GM21786 (cell line): ENCODE results near the gene RORC.
A peak's percentile ranks its signal among the peaks of the same experiment; 100 is the strongest.
"Not testable (repeated sequence)": the region's sequence is repeated elsewhere in the genome, so short reads cannot be mapped to it uniquely, and the experiment has no call there.

Source experiments
- ATAC-seq: cut with Tn5 transposase; IDR thresholded peaks from one replicate; pipeline ENCODE4 v1.9.1; 2021; ENCODE audit not compliant: unreplicated experiment

The RORC gene

GRCh38 chr1:151776665-151777062 is 54.9 kb downstream of the RORC start:
- no peak for ATAC-seq

GRCh38 chr1:151775894-151776664 is 55.5 kb downstream of the RORC start:
- ATAC-seq = no peak

- ATAC-seq = no peak
Measured at GRCh38 chr1:151774256-151774922, 57.2 kb downstream of the RORC start.

- no peak for ATAC-seq
Measured at GRCh38 chr1:151773702-151774101, 57.9 kb downstream of the RORC start.

GRCh38 chr1:151769270-151769669 is 62.3 kb downstream of the RORC start:
- ATAC-seq = not testable (repeated sequence)

- not testable (repeated sequence) for ATAC-seq
Measured at GRCh38 chr1:151768351-151769066, 63.1 kb downstream of the RORC start.

GRCh38 chr1:151763990-151764389 is 67.6 kb downstream of the RORC start:
- no peak for ATAC-seq

GRCh38 chr1:151762941-151763921 is 68.4 kb downstream of the RORC start, which contains the start of gene MRPL9:
Gene MRPL9, minus strand, starts transcription at chr1:151763496. Its CDS starts 17 bp downstream, at chr1:151763479.
- ATAC-seq = peak; percentile 89

- no peak for ATAC-seq
Measured at GRCh38 chr1:151760597-151761385, 70.8 kb downstream of the RORC start.

- ATAC-seq = no peak
Measured at GRCh38 chr1:151759241-151759640, 72.4 kb downstream of the RORC start.

GRCh38 chr1:151756291-151756690 is 75.3 kb downstream of the RORC start:
- no peak for ATAC-seq
